A549 (cell line): ENCODE data around the gene PRR11.

Experiments used
- POLR2A ChIP-seq: IDR thresholded peaks from 2 replicates; pipeline ENCODE4 v1.6.1; 2012; ENCODE audit warnings: mild to moderate bottlenecking, low read length
- TF ChIP-seq, protein P1 (sequence below): fragments of >200 bp; sonication (Bioruptor Twin); formaldehyde crosslinking; IDR thresholded peaks from 3 replicates; pipeline ENCODE4 v1.5.1; 2016

DNA sequence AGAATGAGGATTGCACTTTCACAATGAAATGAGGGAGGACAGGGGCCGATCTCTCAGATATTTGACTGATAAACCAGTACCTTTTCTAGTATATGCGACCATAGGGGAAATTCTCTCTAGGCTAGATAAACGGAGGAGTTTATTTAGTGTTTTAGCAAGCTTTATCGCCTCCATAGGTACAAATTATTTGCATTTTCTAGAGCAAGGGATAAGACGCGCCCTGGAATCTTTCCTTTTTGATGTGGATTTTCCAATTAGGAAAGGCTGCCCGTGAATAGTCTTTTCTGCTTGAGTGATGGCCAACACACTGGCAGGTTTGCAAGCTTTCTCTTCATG, 64.4 kb downstream of the PRR11 start:
- TF ChIP-seq POLR2A, result no peak
- TF ChIP-seq, protein P1, sequence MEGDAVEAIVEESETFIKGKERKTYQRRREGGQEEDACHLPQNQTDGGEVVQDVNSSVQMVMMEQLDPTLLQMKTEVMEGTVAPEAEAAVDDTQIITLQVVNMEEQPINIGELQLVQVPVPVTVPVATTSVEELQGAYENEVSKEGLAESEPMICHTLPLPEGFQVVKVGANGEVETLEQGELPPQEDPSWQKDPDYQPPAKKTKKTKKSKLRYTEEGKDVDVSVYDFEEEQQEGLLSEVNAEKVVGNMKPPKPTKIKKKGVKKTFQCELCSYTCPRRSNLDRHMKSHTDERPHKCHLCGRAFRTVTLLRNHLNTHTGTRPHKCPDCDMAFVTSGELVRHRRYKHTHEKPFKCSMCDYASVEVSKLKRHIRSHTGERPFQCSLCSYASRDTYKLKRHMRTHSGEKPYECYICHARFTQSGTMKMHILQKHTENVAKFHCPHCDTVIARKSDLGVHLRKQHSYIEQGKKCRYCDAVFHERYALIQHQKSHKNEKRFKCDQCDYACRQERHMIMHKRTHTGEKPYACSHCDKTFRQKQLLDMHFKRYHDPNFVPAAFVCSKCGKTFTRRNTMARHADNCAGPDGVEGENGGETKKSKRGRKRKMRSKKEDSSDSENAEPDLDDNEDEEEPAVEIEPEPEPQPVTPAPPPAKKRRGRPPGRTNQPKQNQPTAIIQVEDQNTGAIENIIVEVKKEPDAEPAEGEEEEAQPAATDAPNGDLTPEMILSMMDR, result no peak
